ENCODE data around the gene REXO5. TPM values are rescaled to one million over a fixed set of nuclear protein-coding genes. Genes with fewer than 3 reads are reported as not detected.

Gene REXO5
- total and polyA plus RNA-seq, 2 of the 13 experiments (the other 11 are each of a cell fraction or from before 2014, with no cell fraction given), result 5.9 to 13.1 TPM

DNA sequence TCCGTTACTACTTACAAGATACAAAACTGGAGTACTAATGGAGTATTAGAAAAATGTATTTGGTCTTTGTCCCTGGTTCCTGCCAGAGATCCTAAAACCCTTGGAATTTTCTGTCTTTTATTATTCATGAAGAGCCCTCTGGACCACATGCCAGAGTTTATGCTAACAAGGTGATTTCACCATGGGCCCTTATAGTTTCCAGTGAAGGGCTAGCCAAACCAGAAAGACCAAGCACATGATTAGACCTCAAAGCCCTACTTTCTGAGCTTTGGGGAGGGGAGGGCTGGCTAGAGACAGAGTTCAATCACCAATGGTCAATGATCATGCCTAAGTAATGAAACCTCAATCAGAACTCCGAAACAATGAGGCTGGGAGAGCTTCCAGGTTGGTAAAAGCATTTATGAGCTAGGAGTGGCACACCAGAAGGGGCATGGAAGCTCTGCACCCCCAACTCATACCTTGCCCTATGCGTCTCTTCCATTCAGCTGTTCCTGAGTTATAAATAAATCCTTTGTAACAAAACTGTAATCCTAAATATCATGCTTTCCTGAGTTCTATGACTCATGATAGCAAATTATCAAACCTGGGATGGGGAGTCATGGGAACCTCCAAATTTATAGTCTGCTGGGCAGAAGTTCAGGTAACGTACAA lies 83.4 kb downstream of the REXO5 start (continued):
- TF ChIP-seq, protein P1, sequence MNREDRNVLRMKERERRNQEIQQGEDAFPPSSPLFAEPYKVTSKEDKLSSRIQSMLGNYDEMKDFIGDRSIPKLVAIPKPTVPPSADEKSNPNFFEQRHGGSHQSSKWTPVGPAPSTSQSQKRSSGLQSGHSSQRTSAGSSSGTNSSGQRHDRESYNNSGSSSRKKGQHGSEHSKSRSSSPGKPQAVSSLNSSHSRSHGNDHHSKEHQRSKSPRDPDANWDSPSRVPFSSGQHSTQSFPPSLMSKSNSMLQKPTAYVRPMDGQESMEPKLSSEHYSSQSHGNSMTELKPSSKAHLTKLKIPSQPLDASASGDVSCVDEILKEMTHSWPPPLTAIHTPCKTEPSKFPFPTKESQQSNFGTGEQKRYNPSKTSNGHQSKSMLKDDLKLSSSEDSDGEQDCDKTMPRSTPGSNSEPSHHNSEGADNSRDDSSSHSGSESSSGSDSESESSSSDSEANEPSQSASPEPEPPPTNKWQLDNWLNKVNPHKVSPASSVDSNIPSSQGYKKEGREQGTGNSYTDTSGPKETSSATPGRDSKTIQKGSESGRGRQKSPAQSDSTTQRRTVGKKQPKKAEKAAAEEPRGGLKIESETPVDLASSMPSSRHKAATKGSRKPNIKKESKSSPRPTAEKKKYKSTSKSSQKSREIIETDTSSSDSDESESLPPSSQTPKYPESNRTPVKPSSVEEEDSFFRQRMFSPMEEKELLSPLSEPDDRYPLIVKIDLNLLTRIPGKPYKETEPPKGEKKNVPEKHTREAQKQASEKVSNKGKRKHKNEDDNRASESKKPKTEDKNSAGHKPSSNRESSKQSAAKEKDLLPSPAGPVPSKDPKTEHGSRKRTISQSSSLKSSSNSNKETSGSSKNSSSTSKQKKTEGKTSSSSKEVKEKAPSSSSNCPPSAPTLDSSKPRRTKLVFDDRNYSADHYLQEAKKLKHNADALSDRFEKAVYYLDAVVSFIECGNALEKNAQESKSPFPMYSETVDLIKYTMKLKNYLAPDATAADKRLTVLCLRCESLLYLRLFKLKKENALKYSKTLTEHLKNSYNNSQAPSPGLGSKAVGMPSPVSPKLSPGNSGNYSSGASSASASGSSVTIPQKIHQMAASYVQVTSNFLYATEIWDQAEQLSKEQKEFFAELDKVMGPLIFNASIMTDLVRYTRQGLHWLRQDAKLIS (CRISPR knock-in tag; IDR thresholded peaks at IDR 0.05), result no peak
- no peak for TF ChIP-seq RARG (CRISPR knock-in tag; IDR thresholded peaks at IDR 0.05; ENCODE audit: low read depth)
- no peak for TF ChIP-seq ETV6 (CRISPR knock-in tag; conservative IDR thresholded peaks at IDR 0.05)
- no peak for TF ChIP-seq RFX1 (IDR thresholded peaks at IDR 0.05)
- TF ChIP-seq, protein P2, sequence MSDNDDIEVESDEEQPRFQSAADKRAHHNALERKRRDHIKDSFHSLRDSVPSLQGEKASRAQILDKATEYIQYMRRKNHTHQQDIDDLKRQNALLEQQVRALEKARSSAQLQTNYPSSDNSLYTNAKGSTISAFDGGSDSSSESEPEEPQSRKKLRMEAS (IDR thresholded peaks at IDR 0.05), result no peak
- no peak for TF ChIP-seq MAFG (CRISPR knock-in tag; IDR thresholded peaks at IDR 0.05)

DNA sequence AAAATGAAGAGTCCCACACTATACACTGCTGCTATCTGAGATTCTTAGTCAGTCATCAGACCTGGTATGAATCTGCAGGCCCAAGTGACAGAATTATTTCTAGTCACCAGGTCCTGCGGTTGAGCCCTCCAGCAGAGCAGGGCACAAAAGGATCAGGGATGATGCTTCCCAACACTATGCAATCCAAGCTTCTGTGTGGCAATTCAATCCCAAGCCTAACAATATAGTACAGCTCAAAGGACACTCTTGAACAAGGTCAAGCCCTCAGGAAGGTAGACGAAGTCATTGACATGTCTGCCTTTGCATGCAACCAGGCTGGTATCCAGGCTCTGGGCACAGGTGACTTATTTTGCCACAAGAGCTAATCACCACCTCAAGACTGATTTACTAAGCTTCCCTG lies 88.1 kb downstream of the REXO5 start:
- in situ Hi-C loops (cut with HindIII; ENCODE audit: extremely low pct_ligation_motif_present, low pct_unique_long_range_greater_than_20kb), result no loop called here
- Histone ChIP-seq H3K27ac (ENCODE audit: extremely low read length, insufficient read depth, low read length) (peak overlapping the region; percentile 19), H3K4me2 (ENCODE audit: low read depth, low read length) (no peak overlapping the region), H3K36me3 (replicated peaks in 1 of 2; ENCODE audit: control insufficient read depth in 1 of 2, insufficient read depth in 2 of 2, low read length in 2 of 2) (peaks cover 13 to 43% of the 10 kb centered on the region in 2 experiments), H3K9me3 (ENCODE audit: low read length) (no peaks in the 10 kb centered on the region), H3K9ac (ENCODE audit: insufficient read depth, low read depth, low read length) (no peak overlapping the region), H3K79me2 (ENCODE audit: insufficient read depth, low read length) (peaks cover 96% of the 10 kb centered on the region), H4K20me1 (ENCODE audit: insufficient read depth, low read length) (peaks cover 9% of the 10 kb centered on the region; the same call in 1 of the 2 replicates), H3K4me3 (replicated peaks in 1 of 3; ENCODE audit: insufficient read depth in 1 of 3, low read depth in 2 of 3, low read length in 3 of 3) (no peak overlapping the region), H3K4me1 (ENCODE audit: insufficient read depth, low read length) (peaks cover 74% of the 10 kb centered on the region), H2AFZ (ENCODE audit: low read length) (no peak overlapping the region), H3K27me3 (ENCODE audit: control insufficient read depth in 1 of 2, insufficient read depth in 2 of 2, low read length in 2 of 2) (no peaks in the 10 kb centered on the region; a peak in 1 of 5 replicates)
- BruUV-seq (replicated peaks), result no TSS peak
- 52% methylated on average over 2 of the region's 2 CpGs for WGBS (ENCODE audit: low lambda C conversion rate)
- FAIRE-seq (no peak), ATAC-seq (peak; percentile 78), DNase-seq (ENCODE audit: low spot score) (peak; percentile 46)
- ChIA-PET POLR2A (interaction anchor here (0.6 to 0.9 kb wide), 3 partner anchors 14 to 1468 kb away, joined by 3 to 5 read pairs (median 5); no protein-coding TSS in a partner anchor), CTCF (ENCODE audit: low intra/inter-chr PET ratio, low total read pairs) (no interaction called here)
- intact Hi-C loops (cut with micrococcal nuclease; ENCODE audit: unreplicated experiment), result no loop called here
- no peak for TF ChIP-seq ZFX (CRISPR knock-in tag; IDR thresholded peaks at IDR 0.05; ENCODE audit: low read depth)
- TF ChIP-seq KDM6A (CRISPR knock-in tag; IDR thresholded peaks at IDR 0.05; ENCODE audit: low read depth), result no peak
- no peak for TF ChIP-seq ZNF44 (CRISPR knock-in tag; IDR thresholded peaks at IDR 0.05)
- TF ChIP-seq SALL2 (CRISPR knock-in tag; IDR thresholded peaks at IDR 0.05), result no peak
- TF ChIP-seq, protein P3, sequence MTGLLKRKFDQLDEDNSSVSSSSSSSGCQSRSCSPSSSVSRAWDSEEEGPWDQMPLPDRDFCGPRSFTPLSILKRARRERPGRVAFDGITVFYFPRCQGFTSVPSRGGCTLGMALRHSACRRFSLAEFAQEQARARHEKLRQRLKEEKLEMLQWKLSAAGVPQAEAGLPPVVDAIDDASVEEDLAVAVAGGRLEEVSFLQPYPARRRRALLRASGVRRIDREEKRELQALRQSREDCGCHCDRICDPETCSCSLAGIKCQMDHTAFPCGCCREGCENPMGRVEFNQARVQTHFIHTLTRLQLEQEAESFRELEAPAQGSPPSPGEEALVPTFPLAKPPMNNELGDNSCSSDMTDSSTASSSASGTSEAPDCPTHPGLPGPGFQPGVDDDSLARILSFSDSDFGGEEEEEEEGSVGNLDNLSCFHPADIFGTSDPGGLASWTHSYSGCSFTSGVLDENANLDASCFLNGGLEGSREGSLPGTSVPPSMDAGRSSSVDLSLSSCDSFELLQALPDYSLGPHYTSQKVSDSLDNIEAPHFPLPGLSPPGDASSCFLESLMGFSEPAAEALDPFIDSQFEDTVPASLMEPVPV (CRISPR knock-in tag; IDR thresholded peaks at IDR 0.05), result no peak
- no peak for TF ChIP-seq NCOA5 (CRISPR knock-in tag; IDR thresholded peaks at IDR 0.05)
- no peak for TF ChIP-seq ZNF530 (CRISPR knock-in tag; IDR thresholded peaks at IDR 0.05; ENCODE audit: low read depth)
- TF ChIP-seq, protein P4, sequence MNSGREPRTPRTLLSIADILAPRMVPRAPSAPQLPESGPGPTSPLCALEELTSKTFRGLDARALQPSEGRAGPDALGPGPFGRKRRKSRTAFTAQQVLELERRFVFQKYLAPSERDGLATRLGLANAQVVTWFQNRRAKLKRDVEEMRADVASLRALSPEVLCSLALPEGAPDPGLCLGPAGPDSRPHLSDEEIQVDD (CRISPR knock-in tag; IDR thresholded peaks at IDR 0.05; ENCODE audit: borderline replicate concordance), result no peak
- TF ChIP-seq ZNF777 (CRISPR knock-in tag; IDR thresholded peaks at IDR 0.05), result no peak

All from HepG2 (cell line).